Esophagus mucosa (tissue), 1 donor: ENCODE results near the gene SYT6. TPM values are rescaled to one million over a fixed set of nuclear protein-coding genes. Genes with fewer than 3 reads are reported as not detected.

ENCODE experiments used
- ATAC-seq: fragments of 200-7000 bp; cut with Tn5 transposase; one replicate; pipeline ENCODE4 v1.9.1; 2020
- total RNA-seq: library from RNA; stranded (reverse); gene quantifications from one replicate; pipeline ENCODE4 v1.2.4, GENCODE V29; 2023
- donor health status: DM: yes; HTN: yes; CAD: no.

The SYT6 gene
- total RNA-seq = not detected

DNA sequence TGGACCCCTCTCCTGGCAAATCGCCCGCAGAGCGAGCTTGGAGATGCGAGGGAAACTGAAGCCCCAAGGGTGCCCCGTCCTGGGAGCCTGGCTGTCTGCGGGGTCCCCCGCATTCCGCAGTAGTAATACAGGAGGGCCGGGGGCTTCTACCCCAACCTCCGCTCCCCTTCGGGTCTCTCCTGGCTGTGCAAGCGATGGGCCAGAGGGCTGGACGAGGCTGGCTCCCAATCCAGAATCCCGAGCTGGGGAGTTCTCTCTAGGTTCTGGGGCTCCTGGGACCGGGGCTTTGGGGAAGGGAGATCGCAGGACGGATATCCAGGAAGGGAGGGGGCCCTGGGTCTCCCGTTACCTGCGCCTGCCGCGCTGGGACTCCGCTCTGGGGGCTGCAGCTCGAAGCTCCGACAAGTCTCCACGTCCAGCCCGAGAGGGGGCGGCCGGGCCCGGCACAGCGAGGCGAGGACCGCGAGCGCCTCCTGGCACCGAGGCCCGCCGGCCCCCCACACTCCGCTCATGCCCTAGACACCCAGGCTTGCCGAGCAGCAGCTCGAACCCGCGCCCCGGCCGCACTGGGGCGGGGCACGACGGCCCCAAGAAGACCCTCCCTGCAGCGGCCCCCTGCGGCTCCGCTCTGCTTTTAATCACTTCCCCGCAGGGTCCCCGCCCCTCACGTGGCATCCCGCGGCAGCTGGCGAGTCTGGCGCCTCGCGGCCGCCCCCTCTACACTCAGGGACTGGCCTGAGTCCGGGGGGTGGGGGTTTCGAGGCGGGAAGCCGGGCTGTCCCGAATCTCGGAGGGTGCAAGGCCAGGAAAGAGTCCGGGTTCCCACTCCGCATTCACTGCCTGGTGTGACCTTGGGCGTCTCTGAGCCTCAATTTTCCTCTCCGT is at the start of gene SYT6:
Gene SYT6 (minus strand): TSS at position 609 of the 885 bp plus-strand sequence. CDS start 97 bp downstream, at position 512.
- ATAC-seq = peak; percentile 14

GRCh38 chr1:114201486-114201885 is 47.8 kb upstream of the SYT6 start:
- ATAC-seq = no peak

- ATAC-seq = no peak
These were observed 45.4 kb upstream of the SYT6 start for GRCh38 chr1:114199017-114199594.

DNA sequence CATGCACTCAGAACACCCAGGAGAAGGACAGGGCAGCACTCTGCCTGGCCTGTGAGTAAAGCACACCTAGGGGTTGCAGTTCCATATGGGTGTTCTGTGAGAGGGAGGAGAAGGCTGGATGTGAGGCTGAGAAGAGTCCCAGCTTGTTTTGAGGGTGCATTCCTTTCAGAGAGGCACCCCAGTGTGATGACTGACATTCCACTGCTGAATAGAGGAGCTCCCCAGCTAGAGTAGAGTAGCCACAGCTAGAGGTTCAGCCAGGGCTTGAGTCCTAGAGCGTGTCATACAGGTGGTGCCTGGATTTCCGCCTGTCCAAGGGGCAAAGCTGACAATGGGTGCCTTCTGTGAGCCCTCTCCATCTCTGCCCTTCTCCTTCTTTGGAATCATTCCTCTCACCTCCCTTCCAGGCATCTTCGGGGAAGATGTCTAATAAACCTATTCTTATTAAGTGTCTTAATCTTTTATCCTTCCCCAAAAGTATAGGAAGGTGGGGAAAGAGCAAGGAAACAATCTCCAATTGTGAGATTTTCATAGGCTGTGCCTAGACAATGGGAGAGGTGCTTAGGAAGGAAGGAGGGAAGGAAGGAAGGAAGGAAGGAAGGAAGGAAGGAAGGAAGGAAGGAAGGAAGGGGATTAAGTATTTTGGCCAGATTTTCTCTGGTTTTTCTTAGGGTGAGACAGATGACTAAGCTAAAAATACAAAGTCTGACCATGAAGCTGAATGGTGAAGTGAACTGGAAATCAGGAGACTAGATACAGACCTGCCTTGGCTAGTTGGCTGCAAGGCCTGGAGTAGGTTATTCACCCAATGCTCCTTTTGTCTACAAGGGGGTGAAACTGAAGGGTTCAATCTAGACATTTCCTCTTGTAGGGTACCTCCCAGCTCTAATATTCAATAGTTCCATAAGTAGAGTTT is 43.6 kb upstream of the SYT6 start:
- no peak for ATAC-seq

DNA sequence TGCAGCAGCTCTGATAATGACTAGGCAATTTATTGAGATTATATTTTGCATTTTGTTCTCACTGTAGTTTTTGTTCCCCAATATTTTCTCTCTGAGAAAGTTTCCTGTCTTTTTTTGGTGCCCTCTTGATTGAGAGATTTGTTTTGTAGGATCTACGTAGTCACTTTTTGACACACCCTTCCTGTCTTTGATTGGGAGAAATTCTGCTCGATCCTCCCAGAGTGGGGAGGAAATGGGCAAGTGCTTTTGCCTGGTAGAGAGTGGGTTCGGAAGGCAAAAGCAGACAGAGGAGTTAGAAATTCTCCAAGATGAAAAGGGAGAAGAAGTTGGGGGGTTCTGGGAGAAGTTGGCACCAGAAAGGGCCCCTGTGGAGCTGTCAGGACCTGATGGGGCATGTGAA is 42.1 kb upstream of the SYT6 start:
- ATAC-seq = no peak

DNA sequence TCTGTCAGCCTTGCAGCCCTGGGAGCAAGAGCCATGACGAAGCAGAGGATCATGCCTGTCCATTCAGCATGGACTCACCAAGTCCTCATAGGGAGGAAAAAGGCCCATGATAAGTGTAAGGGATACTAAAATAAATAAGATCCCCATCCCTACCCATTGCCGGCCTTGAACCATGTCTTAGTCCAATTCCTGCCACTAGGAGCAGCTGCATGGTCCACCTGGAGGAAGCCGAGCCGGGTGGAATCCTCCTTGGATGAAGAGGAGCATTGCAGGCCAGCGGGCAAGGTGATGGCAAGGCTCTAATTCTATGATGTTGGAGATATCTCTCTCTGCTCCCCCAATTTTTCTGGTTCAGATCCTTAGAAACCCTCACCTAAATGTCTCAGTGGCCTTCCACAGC is 38.7 kb upstream of the SYT6 start:
- no peak for ATAC-seq

DNA sequence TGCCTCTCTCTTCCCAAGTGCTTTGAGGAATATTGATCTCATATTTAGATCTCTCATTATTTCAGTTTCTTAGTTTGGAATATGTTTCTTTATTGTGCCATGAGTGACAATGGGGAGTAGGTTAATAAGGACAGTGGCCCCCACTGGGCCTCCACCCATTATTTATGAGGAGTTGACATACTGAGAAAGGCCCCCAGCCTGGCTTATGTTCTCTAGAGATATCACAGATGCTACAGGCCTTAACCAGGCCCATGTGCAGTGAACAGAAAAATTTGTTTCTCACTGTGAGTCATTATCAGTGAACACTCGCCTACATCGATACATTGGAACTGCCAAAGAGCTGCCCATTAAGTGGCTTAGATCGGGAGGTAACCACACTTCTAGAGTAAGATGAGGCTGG is 35.7 kb upstream of the SYT6 start:
- no peak for ATAC-seq

DNA sequence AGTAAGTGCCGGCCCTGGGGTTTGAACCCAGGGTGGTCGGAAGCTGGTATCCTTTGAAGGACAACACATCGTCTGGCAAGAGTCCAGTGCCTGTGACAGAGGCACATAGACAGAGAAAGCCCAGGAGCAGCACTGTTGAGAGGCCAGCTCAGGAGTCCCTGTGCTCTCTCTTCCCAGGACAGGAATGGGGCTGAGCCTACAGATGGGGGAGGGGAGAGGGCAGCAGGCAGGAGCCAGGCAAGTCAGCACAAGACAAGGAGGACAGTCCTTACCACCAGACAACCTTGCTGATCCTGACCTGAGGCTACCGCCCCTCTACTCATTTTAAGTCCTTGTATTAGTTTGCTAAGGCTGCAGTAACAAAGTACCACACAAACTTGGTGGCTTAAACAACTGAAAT is 27.7 kb upstream of the SYT6 start:
- ATAC-seq = no peak

- no peak for ATAC-seq
These were observed 27.1 kb upstream of the SYT6 start for GRCh38 chr1:114180742-114181141.

DNA sequence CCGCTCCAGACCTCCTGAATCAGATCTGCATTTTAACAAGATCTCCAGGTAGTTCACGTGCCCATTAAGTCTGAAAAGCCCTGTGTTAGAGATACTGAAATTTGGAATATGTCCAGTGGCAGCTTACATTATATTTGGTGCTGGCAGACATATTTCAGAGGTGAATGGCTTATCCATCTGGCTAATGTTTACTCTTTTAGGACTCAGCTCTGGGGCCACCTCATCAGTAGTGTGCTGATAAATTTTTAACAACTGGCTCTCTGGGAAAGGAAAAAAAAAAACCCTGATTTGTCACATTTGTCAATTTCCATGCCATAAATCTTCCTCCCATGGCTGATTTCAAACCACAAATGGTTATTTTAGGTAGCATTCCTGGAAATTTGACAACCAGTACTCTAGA is 25.3 kb upstream of the SYT6 start:
- ATAC-seq = no peak

GRCh38 chr1:114177282-114177681 is 23.6 kb upstream of the SYT6 start:
- ATAC-seq = no peak

- ATAC-seq = no peak
These were observed 22.7 kb upstream of the SYT6 start for GRCh38 chr1:114176366-114176765.

- no peak for ATAC-seq
These were observed 20.0 kb upstream of the SYT6 start for GRCh38 chr1:114173680-114174079.

DNA sequence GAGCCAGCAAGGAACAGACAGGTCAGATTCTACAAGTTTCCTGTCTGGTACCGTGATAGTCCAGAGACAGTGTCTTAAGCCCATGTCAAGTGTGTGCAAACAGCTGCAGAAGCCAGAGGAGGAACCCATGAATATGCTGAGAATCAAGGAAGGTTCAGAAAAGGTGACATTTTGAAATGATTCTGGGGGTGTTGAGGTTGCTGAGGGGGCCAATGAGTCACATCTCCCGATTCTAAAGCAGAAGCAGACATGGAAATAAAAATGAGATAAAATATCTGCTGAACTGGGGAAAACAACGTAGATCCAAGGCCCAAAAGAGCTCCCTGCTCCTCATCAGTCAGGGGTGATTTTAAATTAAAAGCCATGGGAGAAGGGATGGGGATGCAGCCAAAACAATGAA is 15.8 kb upstream of the SYT6 start:
- ATAC-seq = no peak

- no peak for ATAC-seq
These were observed 13.6 kb upstream of the SYT6 start for GRCh38 chr1:114167226-114167625.

DNA sequence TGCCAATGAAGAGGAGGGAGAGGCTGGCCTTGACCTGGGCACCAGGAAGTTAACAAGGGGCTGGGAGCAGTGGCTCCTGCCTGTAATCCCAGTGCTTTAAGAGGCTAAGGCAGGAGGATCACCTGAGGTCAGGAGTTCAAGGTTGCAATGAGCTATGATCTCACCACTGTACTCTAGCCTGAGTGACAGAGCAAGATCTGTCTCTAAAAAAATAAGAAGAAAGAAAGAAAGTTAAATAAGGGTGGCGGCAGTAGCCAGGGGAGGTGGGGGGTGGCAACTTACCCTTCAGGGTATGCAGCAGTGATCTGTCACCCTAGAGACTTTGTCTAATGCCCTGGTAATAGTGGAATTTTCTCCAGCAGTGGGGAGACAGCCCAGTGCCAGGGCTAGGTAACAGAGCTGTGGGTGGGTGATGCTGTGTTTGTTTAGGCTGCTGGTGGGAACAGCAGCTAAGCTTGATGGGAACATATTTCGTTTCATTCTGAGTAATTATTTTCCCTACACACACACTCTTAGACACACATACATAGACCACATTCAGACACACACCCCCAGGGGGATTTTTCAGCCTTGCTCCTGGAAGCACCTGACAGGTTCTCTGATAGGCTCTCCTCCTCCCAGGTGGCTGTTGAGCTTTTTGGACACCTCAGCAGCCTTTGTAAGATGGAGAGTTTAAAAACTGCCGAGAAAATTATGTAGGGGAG is 11.3 kb upstream of the SYT6 start:
- ATAC-seq = no peak

DNA sequence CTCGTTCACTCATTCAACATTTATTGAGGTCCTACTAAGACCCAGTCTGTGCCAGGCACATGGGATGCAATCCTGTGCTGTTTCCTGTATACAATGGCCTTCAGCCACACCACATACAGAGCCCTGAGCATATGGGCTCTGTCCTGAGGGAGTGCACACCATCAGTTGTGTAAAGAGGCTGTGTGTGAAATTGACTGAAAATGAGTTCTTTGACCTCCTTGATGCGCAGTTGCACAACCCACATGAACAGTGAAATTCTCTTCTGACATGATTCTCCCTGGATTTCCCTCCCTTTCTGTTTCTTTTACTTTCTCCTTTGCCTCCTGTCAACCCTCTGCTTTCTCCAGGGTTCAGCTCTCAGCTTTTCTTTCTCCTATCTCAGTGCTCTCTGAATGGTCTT is 6.3 kb upstream of the SYT6 start:
- ATAC-seq = no peak

DNA sequence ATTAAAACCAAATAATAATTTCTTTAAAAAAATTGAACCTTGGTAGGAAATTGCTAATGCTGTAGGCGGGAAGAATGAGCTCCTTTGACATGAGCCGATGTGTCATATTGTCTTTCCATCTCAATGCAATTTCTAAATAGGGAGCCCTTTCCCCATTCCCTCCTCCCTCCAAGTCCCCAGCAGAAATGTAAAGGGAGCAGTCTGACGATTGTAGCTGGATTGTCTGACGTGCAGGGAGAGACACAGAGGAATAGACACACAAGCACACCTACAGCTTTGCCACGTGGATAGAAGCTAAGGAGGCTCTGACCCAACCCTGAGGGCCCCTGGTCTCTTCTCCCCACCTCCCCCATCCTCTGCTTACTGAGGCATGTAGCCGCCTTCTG is 3.6 kb upstream of the SYT6 start:
- ATAC-seq = no peak

- ATAC-seq = no peak
These were observed 3.0 kb upstream of the SYT6 start for GRCh38 chr1:114156538-114157274.

DNA sequence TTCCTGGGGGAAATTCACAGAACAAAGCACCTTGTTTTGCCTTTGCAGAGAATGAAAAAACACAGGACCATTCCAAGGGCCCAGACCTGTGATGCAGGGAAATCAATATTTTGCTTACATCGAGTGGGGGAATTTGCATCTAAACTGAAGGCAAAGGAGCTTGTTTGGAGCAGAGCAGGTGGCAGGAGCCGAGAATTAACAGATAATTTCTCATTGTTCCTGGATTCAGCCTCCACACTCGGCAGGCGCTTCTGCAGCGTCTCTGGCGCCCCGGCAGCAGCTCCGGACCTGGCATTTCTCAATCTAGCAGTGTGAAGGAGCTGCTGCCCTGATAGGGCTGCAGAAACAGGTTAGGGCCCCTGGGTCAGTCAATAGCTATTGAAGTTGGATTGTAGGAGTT is 2.0 kb upstream of the SYT6 start:
- no peak for ATAC-seq

- ATAC-seq = no peak
These were observed 1.3 kb upstream of the SYT6 start for GRCh38 chr1:114154963-114155322.
